ENCODE measurements around the gene FREY1. TPM values are rescaled to one million over a fixed set of nuclear protein-coding genes. Genes with fewer than 3 reads are reported as not detected.
A peak's percentile ranks its signal among the peaks of the same experiment; 100 is the strongest.
"Not testable (repeated sequence)": the region's sequence is repeated elsewhere in the genome, so short reads cannot be mapped to it uniquely, and the experiment has no call there.

FREY1 gene
- total RNA-seq, 1 donor from 2014 or later, result 1.3 TPM

- TF ChIP-seq, protein P1, sequence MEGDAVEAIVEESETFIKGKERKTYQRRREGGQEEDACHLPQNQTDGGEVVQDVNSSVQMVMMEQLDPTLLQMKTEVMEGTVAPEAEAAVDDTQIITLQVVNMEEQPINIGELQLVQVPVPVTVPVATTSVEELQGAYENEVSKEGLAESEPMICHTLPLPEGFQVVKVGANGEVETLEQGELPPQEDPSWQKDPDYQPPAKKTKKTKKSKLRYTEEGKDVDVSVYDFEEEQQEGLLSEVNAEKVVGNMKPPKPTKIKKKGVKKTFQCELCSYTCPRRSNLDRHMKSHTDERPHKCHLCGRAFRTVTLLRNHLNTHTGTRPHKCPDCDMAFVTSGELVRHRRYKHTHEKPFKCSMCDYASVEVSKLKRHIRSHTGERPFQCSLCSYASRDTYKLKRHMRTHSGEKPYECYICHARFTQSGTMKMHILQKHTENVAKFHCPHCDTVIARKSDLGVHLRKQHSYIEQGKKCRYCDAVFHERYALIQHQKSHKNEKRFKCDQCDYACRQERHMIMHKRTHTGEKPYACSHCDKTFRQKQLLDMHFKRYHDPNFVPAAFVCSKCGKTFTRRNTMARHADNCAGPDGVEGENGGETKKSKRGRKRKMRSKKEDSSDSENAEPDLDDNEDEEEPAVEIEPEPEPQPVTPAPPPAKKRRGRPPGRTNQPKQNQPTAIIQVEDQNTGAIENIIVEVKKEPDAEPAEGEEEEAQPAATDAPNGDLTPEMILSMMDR (IDR thresholded peaks at IDR 0.05; ENCODE audit: insufficient read depth, low read length, severe bottlenecking), result no peak
- H3K27me3 ChIP-seq (ENCODE audit: control insufficient read depth, insufficient read depth, low read length), result peaks cover 6% of the 10 kb centered on the region
- H3K4me3 ChIP-seq (ENCODE audit: low read depth, low read length), result no peak overlapping the region
- FAIRE-seq (no peak), DNase-seq (ENCODE audit: low read depth) (no peak)
- no peaks in the 10 kb centered on the region for H3K36me3 ChIP-seq (ENCODE audit: control insufficient read depth, insufficient read depth, low read length)
Measured at GRCh38 chr11:45901626-45902025, 5.4 kb downstream of the FREY1 start.

GRCh38 chr11:45900916-45901617, 6.0 kb downstream of the FREY1 start:
- no peak for FAIRE-seq
- TF ChIP-seq, protein P1 (IDR thresholded peaks at IDR 0.05; ENCODE audit: insufficient read depth, low read length, severe bottlenecking), result no peak
- Histone ChIP-seq H3K4me3 (ENCODE audit: low read depth, low read length) (no peak overlapping the region), H3K27me3 (ENCODE audit: control insufficient read depth, insufficient read depth, low read length) (peaks cover 6% of the 10 kb centered on the region), H3K36me3 (ENCODE audit: control insufficient read depth, insufficient read depth, low read length) (no peaks in the 10 kb centered on the region)
- no peak for DNase-seq (ENCODE audit: low read depth)

GRCh38 chr11:45900175-45900800, 6.8 kb downstream of the FREY1 start:
- H3K27me3 ChIP-seq (ENCODE audit: control insufficient read depth, insufficient read depth, low read length), result not testable (repeated sequence)
- peak overlapping the region; percentile 46 for H3K4me3 ChIP-seq (ENCODE audit: low read depth, low read length)

DNA sequence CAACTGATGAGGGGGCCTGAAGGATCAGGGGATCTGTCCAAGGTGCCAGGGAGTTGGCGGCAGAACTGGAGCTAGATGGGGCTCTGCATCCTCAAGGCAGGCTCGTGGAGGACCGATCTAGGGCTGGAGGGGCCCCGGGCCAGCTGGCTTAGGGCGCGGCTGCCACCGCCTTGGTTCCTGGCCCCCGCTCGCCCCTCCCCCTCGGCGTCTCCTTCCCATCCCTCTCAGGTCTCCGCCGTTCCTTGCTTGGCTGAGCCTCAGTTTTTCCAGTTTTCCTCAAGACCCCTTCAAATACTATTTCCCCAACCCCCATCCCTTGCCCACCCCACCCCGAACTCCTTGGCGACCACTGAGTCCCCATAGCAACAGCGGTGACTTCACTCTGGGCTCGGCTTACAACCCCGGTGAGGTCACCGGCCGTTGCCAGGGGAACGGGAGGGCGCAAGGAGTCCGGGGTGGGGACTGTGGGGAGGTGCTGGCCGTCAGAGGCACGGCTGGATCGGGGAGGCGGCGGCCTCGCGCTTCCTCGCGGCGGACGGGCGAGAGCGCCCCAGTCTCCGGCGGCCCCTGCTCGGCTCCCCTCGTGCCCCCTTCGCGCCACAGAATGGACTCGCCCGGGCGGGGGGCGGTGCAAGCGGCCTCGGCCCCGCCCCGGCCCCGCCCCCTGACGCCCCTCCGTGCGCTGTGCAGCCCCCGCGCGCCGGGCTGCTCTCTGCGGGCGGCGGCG, 7.5 kb downstream of the FREY1 start:
- peaks cover 6% of the 10 kb centered on the region for H3K27me3 ChIP-seq (ENCODE audit: control insufficient read depth, insufficient read depth, low read length)
- FAIRE-seq (no peak), DNase-seq (ENCODE audit: low read depth) (peak; percentile 71)
- H3K4me3 ChIP-seq (ENCODE audit: low read depth, low read length), result peak overlapping the region; percentile 46
- TF ChIP-seq, protein P1 (IDR thresholded peaks at IDR 0.05; ENCODE audit: insufficient read depth, low read length, severe bottlenecking), result no peak
- H3K36me3 ChIP-seq (ENCODE audit: control insufficient read depth, insufficient read depth, low read length), result no peaks in the 10 kb centered on the region

More at GRCh38 chr11:45900175-45900800, 6.8 kb downstream of the FREY1 start:
- not testable (repeated sequence) for H3K36me3 ChIP-seq (ENCODE audit: control insufficient read depth, insufficient read depth, low read length); FAIRE-seq; DNase-seq (ENCODE audit: low read depth)

DNA sequence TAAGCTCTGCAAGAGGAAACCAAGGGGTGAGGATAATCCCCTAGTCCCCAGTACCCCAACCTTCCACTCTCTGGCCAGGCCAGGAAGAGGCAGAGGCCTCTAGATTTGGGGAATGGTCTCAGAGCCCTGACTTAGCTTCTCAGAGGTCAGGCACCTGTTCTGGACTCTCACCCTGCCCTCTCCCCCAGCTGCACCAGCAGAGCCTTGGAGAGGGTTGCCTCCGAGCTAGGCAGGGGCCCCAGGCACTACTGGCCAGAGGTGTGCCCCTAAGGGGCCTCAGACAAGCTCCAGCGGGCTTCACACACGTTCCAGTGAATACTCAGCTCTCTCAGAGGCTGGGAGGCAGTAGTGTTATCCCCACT, 8.0 kb downstream of the FREY1 start:
- DNase-seq (ENCODE audit: low read depth) (no peak), FAIRE-seq (no peak)
- TF ChIP-seq, protein P1 (IDR thresholded peaks at IDR 0.05; ENCODE audit: insufficient read depth, low read length, severe bottlenecking), result no peak
- no peaks in the 10 kb centered on the region for H3K36me3 ChIP-seq (ENCODE audit: control insufficient read depth, insufficient read depth, low read length)
- H3K27me3 ChIP-seq (ENCODE audit: control insufficient read depth, insufficient read depth, low read length), result peaks cover 6% of the 10 kb centered on the region
- no peak overlapping the region for H3K4me3 ChIP-seq (ENCODE audit: low read depth, low read length)

- peaks cover 8% of the 10 kb centered on the region for H3K27me3 ChIP-seq (ENCODE audit: control insufficient read depth, insufficient read depth, low read length)
- DNase-seq (ENCODE audit: low read depth) (no peak), FAIRE-seq (no peak)
- no peaks in the 10 kb centered on the region for H3K36me3 ChIP-seq (ENCODE audit: control insufficient read depth, insufficient read depth, low read length)
- no peak overlapping the region for H3K4me3 ChIP-seq (ENCODE audit: low read depth, low read length)
- TF ChIP-seq, protein P1 (IDR thresholded peaks at IDR 0.05; ENCODE audit: insufficient read depth, low read length, severe bottlenecking), result no peak
Measured at GRCh38 chr11:45897556-45897955, 9.5 kb downstream of the FREY1 start.
